Activated CD4-positive, alpha-beta T cell treated with anti-CD3 and anti-CD28 coated beads for 36 hours (primary cell): Measurements from ENCODE around the gene FAHD1. TPM values are rescaled to one million over a fixed set of nuclear protein-coding genes. Genes with fewer than 3 reads are reported as not detected.
"Not testable (repeated sequence)": the region's sequence is repeated elsewhere in the genome, so short reads cannot be mapped to it uniquely, and the experiment has no call there.

Experiments
- ATAC-seq: fragments of 200-7000 bp; cut with Tn5 transposase; one replicate; pipeline ENCODE4 v1.10.0; 2021; ENCODE audit warnings: mild to moderate bottlenecking, moderate library complexity
- CTCF ChIA-PET: fragments of 350-600 bp; sonication (Branson Sonifier 250); formaldehyde crosslinking; loops from one replicate; lab custom pipeline; 2021; ENCODE audit warnings: antibody characterized with exemption; lab: Charles Lee
- POLR2A ChIA-PET: fragments of 350-600 bp; sonication (Branson Sonifier 250); formaldehyde crosslinking; loops from one replicate; lab custom pipeline; 2021; ENCODE audit warnings: antibody characterized with exemption, inconsistent platforms; lab: Charles Lee
- DNase-seq: peaks from one replicate; pipeline ENCODE4 v3.0.0-alpha.2; 2020
- H3K27ac Mint-ChIP-seq: one replicate; pipeline ENCODE4 v1.8.0; 2021; ENCODE audit warnings: mixed read lengths
- H3K27me3 Mint-ChIP-seq: one replicate; pipeline ENCODE4 v1.8.0; 2021; ENCODE audit warnings: mixed read lengths
- H3K36me3 Mint-ChIP-seq: one replicate; pipeline ENCODE4 v1.8.0; 2021; ENCODE audit warnings: low read depth, mixed read lengths
- H3K4me1 Mint-ChIP-seq: one replicate; pipeline ENCODE4 v1.8.0; 2021; ENCODE audit warnings: mixed read lengths
- H3K4me3 Mint-ChIP-seq: one replicate; pipeline ENCODE4 v1.8.0; 2021; ENCODE audit warnings: mild to moderate bottlenecking, moderate library complexity, mixed read lengths
- H3K9me3 Mint-ChIP-seq: one replicate; pipeline ENCODE4 v1.8.0; 2021; ENCODE audit warnings: low read depth, mixed read lengths
- intact Hi-C, 2 experiments: fragments of 100-400 bp; cut with DNase I in 1 of 2; cut with micrococcal nuclease in 1 of 2; formaldehyde crosslinking; loops; one replicate each; pipeline versions ENCODE4 v1.14.2 to v1.15.1; 2022 to 2024; cut with DNase I, micrococcal nuclease
- total RNA-seq, 2 experiments: library from RNA; stranded (reverse); gene quantifications; one replicate each; pipeline ENCODE4 v1.2.3, GENCODE V29; 2021

The FAHD1 gene
- total RNA-seq, 2 experiments from 2014 or later, result 11.6 to 11.9 TPM

DNA sequence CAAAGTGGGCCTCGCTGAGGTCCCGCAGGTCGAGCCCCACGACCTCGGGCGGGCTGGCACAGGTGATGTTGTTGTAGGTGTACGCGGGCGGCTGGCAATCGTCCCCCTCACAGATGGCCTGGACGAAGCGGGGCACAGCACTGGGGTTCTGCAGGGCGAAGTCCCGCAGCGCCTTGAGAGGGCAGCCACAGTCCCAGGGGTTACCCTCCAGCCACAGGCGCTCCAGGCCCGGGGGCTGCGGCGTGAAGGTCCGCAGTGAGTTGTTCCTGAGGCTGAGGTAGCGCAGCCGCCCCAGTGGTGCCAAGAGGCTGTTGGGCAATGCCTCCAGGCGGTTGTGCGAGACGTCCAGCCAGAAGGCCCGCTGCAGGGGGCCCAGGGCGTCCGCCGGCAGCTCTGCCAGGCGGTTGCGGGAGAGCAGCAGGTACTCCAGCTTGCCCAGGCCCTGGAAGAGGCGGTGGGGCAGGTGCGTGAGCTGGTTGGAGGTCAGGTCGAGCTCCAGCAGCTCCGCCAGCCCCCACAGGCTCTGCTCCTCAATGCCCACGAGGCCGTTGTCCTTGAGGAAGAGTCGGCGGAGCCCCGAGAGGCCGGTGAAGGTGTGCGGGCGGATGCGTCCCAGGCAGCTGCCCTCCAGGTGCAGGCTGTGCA is 36.3 kb upstream of the FAHD1 start:
- Mint-ChIP-seq H3K4me1 (no peaks in the 10 kb centered on the region), H3K4me3 (no peak overlapping the region), H3K27me3 (no peaks in the 10 kb centered on the region), H3K27ac (no peak overlapping the region), H3K36me3 (peaks cover 5% of the 10 kb centered on the region), H3K9me3 (no peaks in the 10 kb centered on the region)
- DNase-seq (no peak), ATAC-seq (no peak)
- ChIA-PET POLR2A (interaction anchor here (1.2 kb wide), 1 partner anchor 8 kb away, joined by 3 read pairs; the partner anchor contains the start of gene NUBP2), CTCF (no interaction called here)
- intact Hi-C loops, result no loop called here

GRCh38 chr16:1791256-1791942 is 35.6 kb upstream of the FAHD1 start:
- H3K9me3 Mint-ChIP-seq, result no peaks in the 10 kb centered on the region
- H3K36me3 Mint-ChIP-seq, result peaks cover 5% of the 10 kb centered on the region
- DNase-seq, result no peak
- POLR2A ChIA-PET, result interaction anchor here (1.2 kb wide), 1 partner anchor 8 kb away, joined by 3 read pairs; the partner anchor contains the start of gene NUBP2
- no peak overlapping the region for H3K4me3 Mint-ChIP-seq
- CTCF ChIA-PET, result no interaction called here
- no peaks in the 10 kb centered on the region for H3K4me1 Mint-ChIP-seq
- no peak for ATAC-seq
- H3K27me3 Mint-ChIP-seq, result no peaks in the 10 kb centered on the region
- no peak overlapping the region for H3K27ac Mint-ChIP-seq
- intact Hi-C loops, result no loop called here

- H3K4me1 Mint-ChIP-seq, result no peaks in the 10 kb centered on the region
- ATAC-seq (no peak), DNase-seq (no peak)
- CTCF ChIA-PET, result no interaction called here
- H3K4me3 Mint-ChIP-seq, result no peak overlapping the region
- peaks cover 1% of the 10 kb centered on the region for H3K9me3 Mint-ChIP-seq
- H3K27ac Mint-ChIP-seq, result no peak overlapping the region
- intact Hi-C loops, result no loop called here
- no peaks in the 10 kb centered on the region for H3K27me3 Mint-ChIP-seq
- peaks cover 10% of the 10 kb centered on the region for H3K36me3 Mint-ChIP-seq
- POLR2A ChIA-PET, result no interaction called here
Measured at GRCh38 chr16:1791943-1792812, 34.8 kb upstream of the FAHD1 start.

- CTCF ChIA-PET, result no interaction called here
- intact Hi-C loops, result no loop called here
- H3K4me1 Mint-ChIP-seq, result no peaks in the 10 kb centered on the region
- H3K4me3 Mint-ChIP-seq, result no peak overlapping the region
- ATAC-seq, result no peak
- H3K27ac Mint-ChIP-seq, result no peak overlapping the region
- DNase-seq, result no peak
- POLR2A ChIA-PET, result no interaction called here
- H3K9me3 Mint-ChIP-seq, result peaks cover 2% of the 10 kb centered on the region
- peaks cover 12% of the 10 kb centered on the region for H3K36me3 Mint-ChIP-seq
- H3K27me3 Mint-ChIP-seq, result no peaks in the 10 kb centered on the region
Measured at GRCh38 chr16:1792836-1793577, 34.0 kb upstream of the FAHD1 start.

DNA sequence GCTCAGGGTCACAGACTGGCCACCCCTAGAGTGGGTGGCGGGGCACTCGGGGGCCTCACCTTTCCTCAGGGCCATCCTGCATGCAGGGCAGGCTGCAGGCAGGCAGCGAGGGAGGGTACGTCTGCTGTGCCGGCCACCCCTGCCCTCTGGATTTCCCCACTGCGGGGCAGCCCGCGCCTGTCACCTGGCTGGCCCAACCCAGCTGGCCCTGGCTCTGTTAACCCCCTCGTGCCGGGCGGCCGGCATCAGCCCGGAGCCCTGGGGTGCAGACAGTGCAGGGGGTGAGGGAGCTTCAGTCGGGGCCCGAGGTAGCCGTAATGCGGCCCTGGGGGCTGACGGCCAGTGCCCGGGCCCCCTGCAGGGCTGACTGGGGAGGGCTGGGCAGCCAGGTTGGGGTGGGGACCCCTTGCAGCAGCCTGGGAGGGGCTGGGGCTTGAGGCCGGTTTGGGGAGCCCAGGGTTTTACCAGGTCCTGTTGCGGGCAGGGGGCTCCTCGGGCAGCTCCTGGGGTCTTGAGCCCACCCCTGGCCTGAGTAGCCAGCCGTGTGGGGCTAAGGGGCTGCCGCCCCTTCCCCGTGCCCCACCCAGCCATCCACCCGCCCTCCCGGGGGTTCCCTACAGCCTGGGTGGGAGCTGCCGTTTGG is 33.3 kb upstream of the FAHD1 start, which contains the start of gene IGFALS:
Gene IGFALS, minus strand, starts transcription at position 128 of the 643 bp plus-strand sequence. Its CDS starts 53 bp downstream, at position 75.
- CTCF ChIA-PET, result no interaction called here
- POLR2A ChIA-PET, result no interaction called here

DNA sequence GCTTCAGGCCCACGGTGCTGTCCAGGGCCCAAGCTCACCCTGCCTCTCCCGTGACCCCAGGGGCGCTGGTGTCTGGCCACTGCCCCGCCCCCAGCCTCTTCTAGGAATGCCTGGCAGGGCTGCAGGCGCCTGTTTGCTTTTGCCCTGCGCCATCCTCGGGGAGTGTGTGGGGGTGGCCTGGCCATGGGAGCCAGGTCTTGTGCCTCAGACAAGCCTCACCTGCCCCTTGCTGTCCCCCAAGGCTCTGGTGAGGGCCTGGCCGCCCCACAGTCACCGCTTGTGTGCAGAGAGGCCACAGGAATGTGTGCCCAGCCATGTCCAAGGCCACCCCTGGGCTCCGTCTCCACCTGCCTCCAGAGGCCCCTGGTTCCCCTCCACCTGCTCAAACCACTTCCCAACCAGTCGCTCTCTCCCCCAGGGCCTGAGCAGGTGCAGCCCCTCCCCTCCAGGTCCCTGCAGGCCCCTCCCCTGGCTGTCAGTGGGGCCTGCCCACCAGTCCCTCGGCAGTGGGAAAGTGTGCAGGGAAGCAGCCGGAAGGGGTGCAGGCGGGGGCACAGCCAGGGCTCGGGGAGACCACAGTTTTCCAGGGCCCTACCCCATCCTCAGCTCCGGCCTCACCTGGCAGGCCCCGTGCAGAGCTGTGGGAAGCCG is 32.7 kb upstream of the FAHD1 start:
- DNase-seq (no peak), ATAC-seq (no peak)
- no peaks in the 10 kb centered on the region for H3K4me1 Mint-ChIP-seq
- H3K27ac Mint-ChIP-seq, result no peak overlapping the region
- intact Hi-C loops, result no loop called here
- peaks cover 12% of the 10 kb centered on the region for H3K36me3 Mint-ChIP-seq
- H3K9me3 Mint-ChIP-seq, result peaks cover 6% of the 10 kb centered on the region
- H3K27me3 Mint-ChIP-seq, result no peaks in the 10 kb centered on the region
- H3K4me3 Mint-ChIP-seq, result no peak overlapping the region
- ChIA-PET CTCF (no interaction called here), POLR2A (no interaction called here)

More for the DNA sequence above, 33.3 kb upstream of the FAHD1 start, which contains the start of gene IGFALS:
- Mint-ChIP-seq H3K27me3 (no peaks in the 10 kb centered on the region), H3K27ac (no peak within 1 kb of the TSS), H3K4me1 (no peaks in the 10 kb centered on the region), H3K9me3 (peaks cover 2% of the 10 kb centered on the region), H3K36me3 (peaks cover 12% of the 10 kb centered on the region), H3K4me3 (no peak within 1 kb of the TSS)
- ATAC-seq (no peak), DNase-seq (no peak)
- intact Hi-C loops, result no loop called here

- DNase-seq, result no peak
- intact Hi-C loops, result no loop called here
- peaks cover 8% of the 10 kb centered on the region for H3K9me3 Mint-ChIP-seq
- H3K4me1 Mint-ChIP-seq, result no peaks in the 10 kb centered on the region
- H3K27ac Mint-ChIP-seq, result no peak overlapping the region
- peaks cover 20% of the 10 kb centered on the region for H3K36me3 Mint-ChIP-seq
- H3K27me3 Mint-ChIP-seq, result no peaks in the 10 kb centered on the region
- POLR2A ChIA-PET, result no interaction called here
- no peak overlapping the region for H3K4me3 Mint-ChIP-seq
- CTCF ChIA-PET, result no interaction called here
- ATAC-seq, result no peak
Measured at GRCh38 chr16:1794908-1795666, 31.9 kb upstream of the FAHD1 start.

DNA sequence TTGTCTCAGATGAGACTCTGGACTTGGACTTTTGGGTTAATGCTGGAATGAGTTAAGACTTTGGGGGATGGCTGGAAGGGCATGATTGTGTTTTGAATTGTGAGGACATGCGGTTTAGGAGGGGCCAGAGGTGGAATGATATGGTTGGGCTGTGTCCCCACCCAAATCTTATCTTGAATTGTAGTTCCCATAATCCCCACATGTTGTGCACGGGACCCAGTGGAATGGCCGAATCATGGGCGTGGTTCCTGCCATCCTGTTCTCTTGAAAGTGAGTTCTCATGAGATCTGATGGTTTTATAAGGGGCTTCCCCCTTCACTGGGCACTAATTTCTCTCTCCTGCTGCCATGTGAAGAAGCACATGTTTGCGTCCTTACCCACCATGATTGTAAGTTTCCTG is 27.7 kb upstream of the FAHD1 start:
- H3K9me3 Mint-ChIP-seq, H3K27ac Mint-ChIP-seq, H3K4me3 Mint-ChIP-seq, ATAC-seq, H3K4me1 Mint-ChIP-seq, H3K27me3 Mint-ChIP-seq, intact Hi-C loops, POLR2A ChIA-PET, CTCF ChIA-PET, DNase-seq: not testable (repeated sequence)
- H3K36me3 Mint-ChIP-seq, result peaks cover 24% of the 10 kb centered on the region

- no peak overlapping the region for H3K27ac Mint-ChIP-seq
- DNase-seq, result no peak
- ATAC-seq, result no peak
- POLR2A ChIA-PET, result no interaction called here
- no peaks in the 10 kb centered on the region for H3K4me1 Mint-ChIP-seq
- H3K27me3 Mint-ChIP-seq, result no peaks in the 10 kb centered on the region
- intact Hi-C loops, result loop anchor here in 1 of 2 experiments (10.0 kb wide), 1 partner anchor 776 kb away; no protein-coding TSS in a partner anchor
- CTCF ChIA-PET, result interaction anchor here (1.1 kb wide), 1 partner anchor 14 kb away, joined by 3 read pairs; no protein-coding TSS in a partner anchor
- peaks cover 31% of the 10 kb centered on the region for H3K36me3 Mint-ChIP-seq
- peaks cover 10% of the 10 kb centered on the region for H3K9me3 Mint-ChIP-seq
- H3K4me3 Mint-ChIP-seq, result no peak overlapping the region
Measured at GRCh38 chr16:1800701-1801100, 26.3 kb upstream of the FAHD1 start.

DNA sequence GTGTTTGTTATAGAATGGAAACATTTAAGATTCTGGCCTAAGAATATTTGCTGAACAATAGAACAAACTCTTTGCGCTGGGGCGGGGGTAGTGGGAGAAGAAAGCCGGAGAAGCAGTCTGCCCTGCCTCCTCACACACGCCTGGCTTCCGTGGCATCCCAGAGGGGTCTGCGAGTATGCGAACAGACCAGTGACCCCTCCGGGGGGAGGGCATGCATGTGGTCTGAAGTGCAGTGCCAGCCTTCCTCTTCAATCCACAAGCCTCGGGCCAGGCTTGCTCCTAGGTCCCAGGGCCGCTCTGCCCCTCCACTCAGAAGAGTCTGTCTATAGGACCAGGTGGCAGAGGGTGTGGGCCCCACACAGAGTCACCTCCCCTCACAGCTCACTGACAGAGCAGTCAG is 19.4 kb upstream of the FAHD1 start:
- CTCF ChIA-PET, result no interaction called here

More for the DNA sequence above, 19.4 kb upstream of the FAHD1 start:
- Mint-ChIP-seq H3K4me1 (peaks cover 3% of the 10 kb centered on the region), H3K9me3 (no peaks in the 10 kb centered on the region), H3K36me3 (peaks cover 23% of the 10 kb centered on the region), H3K4me3 (no peak overlapping the region), H3K27me3 (no peaks in the 10 kb centered on the region), H3K27ac (no peak overlapping the region)
- DNase-seq (no peak), ATAC-seq (no peak)
- POLR2A ChIA-PET, result no interaction called here
- intact Hi-C loops, result loop anchor here in 1 of 2 experiments (10.0 kb wide), 1 partner anchor 783 kb away; no protein-coding TSS in a partner anchor
